Stimulated activated CD8-positive, alpha-beta memory T cell treated with anti-CD3 and anti-CD28 coated beads, Interleukin-2, amount 100 ng/mL, for 48 hours (primary cell): ENCODE measurements around the gene QRFP.

Experiments
- DNase-seq, 2 donors: peaks; one replicate each; pipeline ENCODE4 v3.0.0-alpha.2; 2020; ENCODE audit warnings: low read depth in 2 of 2

The QRFP gene, protein sequence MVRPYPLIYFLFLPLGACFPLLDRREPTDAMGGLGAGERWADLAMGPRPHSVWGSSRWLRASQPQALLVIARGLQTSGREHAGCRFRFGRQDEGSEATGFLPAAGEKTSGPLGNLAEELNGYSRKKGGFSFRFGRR

DNA sequence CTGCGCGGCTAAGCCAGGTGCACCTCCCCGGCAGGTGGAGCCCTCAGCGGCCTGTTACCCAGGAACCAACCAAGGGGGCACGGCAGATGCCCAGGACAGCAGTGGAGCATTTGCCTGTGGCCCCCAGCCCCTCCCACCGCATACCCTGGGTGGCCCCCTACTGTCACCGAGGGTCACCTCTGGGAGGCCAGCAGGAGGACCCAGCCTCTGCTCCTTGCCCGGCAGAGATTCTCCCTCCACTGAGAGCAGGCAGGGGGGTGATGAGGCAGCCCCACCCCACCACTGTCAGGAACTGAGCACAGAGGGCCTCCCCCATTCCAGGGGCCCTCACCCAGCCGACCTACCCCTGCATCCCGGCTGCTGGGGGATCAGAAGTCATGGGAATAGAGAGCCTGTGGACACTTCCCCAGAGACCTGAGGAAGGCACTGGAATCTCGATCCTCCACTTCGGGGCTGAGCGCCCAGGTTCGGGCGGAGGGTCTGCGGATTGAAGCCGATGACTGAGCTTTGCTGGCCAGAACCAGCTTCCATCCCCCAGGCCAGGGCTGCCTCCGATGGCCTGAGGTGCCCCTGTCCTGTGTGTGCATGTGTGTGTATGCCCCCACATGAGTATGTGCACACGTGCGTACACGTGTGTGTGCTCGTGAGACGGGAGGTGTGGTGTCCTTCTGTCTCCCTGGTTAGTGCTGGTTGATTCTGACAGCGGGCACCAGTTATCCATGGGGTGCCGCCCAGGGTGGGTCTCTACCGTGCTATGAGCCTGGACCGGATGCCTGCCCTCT, at the start of gene QRFP:
Gene QRFP (minus strand): TSS at position 580 of the 782 bp plus-strand sequence. CDS start 2,974 bp downstream, outside the sequence.
- no peak for DNase-seq

DNA sequence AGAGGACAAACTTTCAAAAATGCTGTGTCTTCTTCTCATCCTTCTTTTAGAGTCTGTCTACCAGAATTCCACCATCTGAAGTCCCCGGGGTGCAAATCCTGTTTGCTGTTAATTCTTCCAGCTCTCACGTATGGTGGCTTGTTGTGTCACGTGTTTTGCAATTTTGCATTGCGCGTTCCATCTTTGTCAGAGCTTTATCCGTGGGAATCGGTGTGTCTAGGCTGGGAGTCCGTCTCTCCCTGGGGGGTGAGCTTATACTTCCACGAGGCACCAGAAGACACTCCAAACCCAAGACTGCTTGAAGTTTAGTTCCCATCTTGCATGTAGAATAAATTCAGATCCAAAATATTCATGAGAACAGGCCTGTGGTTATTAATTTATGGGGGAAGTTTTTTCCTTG, 48.6 kb upstream of the QRFP start:
- DNase-seq = no peak

DNA sequence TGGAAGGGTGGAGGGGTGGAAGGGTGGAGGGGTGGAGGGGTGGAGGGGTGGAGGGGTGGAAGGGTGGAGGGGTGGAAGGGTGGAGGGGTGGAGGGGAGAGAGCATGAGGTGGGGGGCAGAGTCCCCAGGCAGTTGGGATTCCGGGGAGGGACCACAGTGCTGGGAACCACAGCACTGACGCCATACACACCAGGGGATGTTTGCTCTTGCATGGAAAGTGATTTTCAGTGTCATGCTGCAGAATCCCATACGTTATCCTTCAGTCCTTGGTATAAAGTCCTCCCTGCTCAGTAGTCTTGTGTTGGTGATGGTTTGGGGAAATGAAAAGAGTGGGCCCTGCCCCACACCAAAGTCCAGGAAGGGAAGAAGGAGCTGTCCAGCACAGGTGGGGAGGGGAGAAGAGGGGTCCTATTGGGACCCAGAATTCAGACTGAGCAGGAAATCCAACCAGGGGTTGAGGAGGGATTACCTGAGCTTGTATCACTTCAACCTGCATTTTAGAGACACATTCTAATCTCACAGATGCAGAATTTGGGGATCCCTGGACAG, 48.0 kb upstream of the QRFP start:
- DNase-seq = no peak

DNA sequence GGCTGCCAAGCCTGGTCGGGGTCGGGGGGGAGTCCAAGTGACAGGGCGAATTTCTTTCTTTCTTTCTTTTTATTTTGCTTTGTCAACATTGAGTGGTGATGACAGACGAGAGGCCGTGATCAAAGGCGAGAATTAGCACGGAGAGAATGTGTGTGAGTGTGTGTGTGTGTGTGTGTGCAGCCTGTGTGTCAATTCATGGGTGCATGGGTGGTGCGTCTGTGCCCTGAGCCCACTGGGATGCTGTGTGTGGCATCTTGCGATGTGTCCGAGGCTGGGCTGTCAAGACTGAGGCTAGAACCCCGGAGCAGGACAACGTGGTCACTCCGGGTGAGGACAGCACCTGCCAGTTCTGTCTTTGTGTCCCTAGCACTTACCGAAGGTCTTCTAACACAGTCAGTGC, 47.2 kb upstream of the QRFP start:
- no peak for DNase-seq

DNA sequence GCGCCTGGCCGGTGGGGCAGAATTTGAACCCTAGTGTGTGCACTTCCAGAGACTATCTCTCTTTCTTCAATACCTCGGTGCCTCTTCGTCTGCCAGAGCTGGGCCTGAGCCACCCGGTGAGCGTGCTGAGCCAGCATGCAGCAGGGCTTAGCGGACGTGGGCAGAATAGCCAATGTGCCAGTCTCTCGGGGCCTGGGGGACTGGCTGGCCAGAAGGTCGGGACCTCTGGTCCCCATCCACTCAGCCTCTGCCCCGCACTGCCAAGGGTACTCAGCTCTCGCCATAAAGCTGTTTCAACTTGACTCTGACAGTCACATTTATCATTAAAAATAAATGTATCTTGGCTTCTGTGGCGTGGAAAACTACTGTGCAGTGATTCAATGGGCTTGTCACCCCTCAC, 46.6 kb upstream of the QRFP start:
- no peak for DNase-seq

DNA sequence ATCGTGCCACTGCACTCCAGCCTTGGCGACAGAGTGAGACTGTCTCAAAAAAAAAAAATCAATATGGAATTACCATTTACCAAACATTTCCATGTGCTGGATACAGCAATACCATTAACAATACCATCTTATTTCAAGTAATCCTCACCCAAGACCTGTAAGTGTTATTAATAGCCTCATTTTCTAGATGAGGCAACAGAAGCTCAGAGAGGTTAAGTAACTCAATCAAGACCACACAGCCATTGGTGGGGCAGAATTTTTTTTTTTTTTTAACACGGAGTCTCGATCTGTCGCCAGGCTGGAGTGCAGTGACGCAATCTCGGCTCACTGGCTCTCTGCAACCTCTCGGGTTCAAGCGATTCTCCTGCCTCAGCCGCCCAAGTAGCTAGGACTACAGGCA, 46.1 kb upstream of the QRFP start:
- no peak for DNase-seq

DNA sequence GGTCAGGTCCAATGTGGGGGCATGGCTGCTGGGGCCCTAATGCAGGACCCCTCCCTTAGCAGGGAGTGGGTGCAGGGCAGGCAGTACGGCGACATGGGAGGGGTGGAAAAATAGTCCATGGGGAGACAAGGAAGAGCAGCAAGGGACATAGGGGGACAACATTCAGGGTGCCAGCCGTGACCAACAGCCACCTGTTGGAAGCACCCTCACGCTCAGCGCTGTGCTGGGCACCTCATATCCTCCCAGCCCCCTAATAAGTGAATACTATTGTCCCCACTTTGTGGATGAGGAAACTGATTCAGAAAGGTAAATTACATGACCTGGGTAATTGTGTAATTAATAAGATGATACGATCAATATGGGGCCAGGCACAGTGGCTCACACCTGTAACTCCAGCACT, 45.5 kb upstream of the QRFP start:
- no peak for DNase-seq

DNA sequence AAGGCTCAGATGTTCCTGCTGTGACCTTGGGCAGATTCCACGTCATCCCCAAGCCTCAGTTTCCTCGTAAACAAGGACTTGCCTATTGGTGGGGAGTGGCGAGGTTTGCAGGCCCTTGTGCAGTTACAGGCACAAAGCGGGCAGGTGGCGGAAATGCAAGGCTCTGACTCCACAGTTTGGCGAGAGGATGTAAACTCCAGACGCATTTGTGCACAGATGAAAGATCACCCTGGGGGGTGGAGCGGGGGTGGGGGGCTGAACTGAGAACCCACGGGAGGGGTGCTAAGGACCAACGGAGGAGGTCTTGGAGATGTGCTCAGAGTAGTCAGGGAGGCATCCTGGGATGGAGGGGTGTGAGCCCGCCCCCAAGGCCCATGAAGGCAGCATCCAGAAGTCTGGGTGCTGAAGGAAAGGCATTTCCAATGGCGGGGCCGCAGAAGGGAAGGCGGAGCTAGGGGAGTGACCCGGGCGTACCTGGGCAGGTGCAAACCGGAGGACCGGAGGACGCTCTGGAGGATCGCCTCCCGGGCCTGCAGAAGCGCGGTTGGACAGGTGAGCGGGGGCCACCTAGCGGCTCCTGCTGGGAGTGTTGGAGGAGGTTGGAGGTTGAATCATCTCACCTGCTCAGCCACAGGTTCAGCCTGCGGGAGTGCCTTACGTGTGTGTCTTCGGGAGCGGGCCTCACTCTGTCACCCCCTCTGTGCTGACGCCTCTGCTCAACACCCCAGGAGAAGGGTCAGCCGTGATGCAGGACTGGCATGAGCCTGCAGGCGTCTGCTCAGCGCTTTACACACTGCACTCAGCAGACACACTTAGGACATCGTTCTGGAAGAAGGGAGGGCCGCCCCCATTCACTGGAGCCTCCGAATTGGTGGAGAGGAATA, 44.3 kb upstream of the QRFP start:
- peak; percentile 58 to 70 for DNase-seq

DNA sequence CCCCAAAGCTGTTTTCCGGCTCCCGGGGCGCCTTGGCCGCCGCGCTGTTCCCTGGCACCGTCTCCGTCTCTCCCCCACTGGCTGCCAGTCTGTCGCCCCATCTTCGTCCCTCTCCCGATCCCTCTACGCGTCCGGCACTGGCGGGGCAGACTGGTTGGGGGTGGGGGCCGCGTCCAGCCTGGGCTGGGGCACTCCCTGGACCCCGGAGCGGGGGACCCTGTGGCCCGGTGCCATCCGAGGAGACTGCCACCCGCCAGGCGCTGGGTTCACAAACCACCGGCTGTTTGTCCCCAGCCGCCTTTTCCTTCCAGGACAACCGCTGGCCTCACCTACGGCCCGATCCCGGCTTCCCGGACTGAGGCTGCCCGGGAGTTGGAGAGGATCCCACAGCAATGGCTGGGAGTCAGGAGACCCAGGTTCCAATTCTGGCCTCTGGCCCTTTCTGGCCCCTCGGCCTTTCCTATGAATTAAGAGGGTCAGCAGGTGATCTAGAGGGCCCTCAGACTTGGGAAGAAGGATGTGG, 43.5 kb upstream of the QRFP start:
- DNase-seq = no peak

DNA sequence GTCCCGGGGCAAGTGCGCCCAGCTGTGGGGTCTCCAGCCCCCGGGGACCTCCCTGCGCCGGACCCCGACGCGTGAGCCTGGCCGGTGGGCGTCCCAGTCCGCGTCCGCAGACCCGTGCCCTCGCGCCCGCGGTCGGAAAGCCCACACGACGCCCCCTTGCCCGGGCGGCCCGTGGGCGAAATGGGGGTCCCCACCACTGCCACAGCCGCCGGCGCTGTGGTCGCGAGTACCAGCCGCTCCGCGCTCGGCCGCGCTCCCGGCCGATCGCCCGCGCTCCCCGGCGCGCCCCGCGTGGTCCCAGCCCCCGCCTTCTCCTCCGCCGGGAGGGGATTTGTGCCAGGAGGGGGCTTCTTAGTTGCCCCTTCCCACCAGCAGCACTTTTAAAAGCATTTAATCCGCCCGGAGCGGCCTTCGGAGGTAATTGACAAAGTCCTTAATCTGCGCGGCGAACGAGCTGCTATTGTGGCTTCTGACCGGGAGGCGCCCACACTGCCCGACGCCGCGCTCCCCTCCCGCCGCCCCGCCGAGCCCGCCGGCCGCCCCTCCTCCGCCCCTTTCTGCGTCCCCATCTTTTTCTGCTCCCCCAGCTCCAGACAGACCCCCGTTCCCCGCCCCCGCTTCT, 42.9 kb upstream of the QRFP start:
- no peak for DNase-seq

DNA sequence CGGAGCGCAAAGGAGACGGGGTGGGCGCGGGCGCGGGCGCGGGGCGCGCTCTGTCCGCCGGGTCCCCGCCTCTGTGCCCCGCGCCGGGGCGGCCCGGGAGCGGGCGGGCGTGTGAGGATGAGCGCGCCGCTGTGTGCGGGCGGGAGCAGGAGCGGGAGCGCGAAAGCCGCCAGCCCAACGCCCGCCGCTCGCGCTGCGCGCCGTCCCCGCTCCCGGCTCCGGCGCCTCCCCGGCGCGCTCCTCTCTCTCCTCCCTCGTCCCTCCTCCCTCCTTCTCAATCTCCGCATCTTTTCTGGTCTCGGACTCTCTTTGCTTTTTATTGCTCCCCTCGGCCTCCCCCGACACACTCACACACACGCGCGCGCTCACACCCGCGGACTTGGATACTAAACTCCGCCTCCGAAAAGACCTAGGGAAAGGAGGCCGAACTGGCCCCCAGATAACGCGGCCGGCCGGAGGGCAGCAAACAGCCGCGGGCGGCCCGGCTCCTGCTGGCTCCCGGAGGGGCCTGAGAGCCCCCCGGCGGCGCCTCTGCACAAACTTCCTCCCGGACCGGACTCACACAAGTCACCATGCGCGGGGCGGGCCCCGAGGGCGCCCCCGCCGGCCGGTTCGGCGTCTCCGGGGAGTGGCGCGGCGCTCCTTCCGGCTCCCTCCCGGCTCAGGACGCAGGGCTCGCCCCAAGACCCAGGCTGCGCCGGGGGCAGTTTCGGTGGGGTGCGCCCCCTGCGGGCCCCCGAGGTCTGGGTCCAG, 42.2 kb upstream of the QRFP start, which contains the start of gene FIBCD1:
Gene FIBCD1 (minus strand): TSS at position 596 of the 753 bp plus-strand sequence. CDS start 640 bp downstream, outside the sequence.
- DNase-seq = peak; percentile 13 to 30

DNA sequence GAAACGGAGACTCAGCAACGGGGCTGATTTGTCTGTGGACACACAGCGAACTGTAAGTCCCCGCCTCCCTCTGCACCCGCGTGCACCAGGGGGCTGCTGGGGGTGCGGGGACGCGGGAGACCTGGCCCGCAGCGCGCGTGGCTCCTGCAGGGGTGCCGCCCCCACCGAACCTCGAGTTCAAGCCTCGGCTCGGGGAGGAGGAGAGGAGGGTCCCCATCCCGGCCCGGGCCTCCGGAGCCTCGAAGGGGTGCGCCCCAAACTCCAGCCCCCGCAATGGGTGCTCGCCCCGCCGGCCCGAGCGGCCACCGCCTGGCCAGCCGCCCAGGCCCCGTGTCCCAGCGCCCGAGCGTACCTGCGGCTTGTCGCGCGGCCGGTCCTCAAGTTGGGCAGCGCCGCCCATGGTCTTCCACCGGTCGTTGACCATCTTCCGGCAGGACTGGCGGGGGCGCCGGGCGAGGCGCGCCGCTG, 41.6 kb upstream of the QRFP start:
- DNase-seq = no peak

DNA sequence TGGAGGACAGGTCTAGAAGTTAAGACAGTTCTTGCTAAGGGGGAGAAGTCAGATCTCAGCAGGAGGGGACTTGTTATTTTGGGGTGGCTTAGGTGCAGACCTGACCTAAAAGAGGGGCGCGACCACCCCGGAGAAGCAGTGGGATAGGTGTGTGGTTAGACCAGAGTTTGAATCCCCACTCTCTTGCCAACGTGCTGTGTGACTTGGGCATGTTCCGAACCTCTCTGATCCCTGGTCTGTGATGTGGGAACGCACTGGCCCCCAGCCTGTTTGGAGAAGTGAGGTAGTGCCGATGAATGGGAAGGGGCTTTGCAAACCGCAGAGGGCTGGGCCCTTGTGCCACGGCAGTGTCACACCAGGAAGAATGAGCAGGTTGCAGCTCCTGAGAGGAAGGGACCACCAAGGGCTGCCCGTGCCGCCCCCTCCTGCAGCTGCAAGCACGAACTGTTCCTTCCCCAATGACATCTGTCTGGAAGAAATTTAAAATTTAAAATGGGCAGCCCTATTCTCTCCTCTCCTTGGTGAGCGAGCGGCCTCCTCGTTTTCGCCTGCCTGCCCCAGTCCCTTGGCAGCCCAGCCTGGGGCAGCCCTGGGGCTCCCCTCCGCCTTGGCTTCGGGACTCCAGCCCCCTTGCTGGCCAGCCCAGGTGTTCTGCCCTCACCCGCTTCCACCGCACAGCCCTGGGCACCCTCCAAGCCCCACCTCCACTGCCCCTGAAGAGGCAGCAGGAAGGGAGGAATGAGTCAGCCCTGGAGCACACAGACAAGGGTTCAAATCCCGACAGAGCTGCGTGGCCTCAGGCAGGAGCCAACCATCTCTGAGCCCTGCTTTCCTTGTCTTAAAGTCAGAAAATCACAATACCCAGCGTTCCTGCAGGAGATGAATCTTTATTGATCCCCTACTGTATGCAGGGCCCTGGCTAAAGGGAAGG, 40.8 kb upstream of the QRFP start:
- no peak for DNase-seq

DNA sequence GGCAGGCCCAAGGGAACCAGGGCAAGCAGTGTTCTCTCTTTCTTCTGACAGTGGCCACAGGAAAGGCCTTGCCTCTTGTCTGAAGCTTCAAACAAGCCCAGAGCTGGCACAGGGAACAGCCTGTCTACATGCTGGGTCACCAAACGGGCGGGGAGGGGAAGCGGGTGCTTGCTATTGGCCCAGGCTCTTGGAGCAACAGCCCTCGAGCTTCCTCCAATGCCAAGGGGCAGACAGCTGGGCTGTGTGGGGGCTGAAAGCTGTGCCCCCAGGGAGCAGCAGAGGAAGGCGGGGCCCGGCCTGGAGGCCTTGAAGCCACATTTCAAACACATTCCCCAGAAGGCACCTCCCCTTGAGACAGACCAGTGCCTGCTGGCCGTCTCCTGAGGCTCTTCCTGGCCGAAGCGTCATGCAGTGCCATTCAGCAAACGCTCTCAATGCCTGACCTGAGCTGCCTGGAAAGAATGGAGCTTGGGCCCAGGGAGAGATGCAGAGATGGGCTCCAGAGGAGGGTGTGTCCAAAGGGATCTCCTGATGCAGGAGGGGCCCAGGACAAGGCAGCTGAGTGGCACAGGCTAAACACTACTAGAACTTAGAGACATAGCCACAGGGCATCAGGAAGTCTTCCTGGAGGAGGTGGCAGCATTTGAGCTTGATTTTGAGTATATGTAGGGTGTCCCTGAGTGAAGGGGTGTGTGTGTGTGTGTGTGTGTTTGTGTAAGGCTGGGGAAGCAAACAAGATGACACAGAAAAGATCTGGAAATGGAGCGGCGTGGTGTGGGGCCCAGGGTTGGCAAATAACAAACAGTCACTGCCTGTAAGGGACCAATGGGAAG, 39.9 kb upstream of the QRFP start:
- no peak for DNase-seq

DNA sequence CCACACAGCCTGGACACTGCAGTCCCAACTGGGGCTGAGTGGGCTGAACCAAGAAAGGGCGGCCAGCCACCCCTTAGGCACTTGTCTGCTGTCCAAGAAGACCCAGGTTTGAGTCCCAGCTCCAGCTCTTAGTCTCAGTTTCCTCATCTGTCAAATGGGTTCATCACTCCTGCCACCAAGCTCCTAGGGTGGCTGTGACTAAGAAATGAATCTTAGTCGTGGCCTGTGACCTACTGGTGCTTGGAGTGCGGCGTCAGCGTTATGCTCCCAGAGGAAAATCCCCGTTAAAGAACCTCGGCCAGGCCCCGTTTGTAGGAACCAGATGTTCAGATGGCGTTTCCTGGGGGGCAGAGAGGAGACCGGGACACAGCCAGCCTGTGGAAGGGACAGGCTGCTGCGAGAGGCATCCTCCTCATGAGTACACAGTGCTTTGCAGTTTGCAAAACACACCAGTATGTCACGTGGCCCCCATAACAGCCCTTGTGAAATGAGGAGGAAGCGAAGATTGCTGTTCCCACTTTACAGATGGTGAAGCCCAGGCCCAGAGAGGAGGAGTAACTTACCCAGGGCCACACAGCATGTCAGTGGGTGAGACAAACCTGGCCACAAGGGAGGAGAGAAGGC, 39.1 kb upstream of the QRFP start:
- no peak for DNase-seq

DNA sequence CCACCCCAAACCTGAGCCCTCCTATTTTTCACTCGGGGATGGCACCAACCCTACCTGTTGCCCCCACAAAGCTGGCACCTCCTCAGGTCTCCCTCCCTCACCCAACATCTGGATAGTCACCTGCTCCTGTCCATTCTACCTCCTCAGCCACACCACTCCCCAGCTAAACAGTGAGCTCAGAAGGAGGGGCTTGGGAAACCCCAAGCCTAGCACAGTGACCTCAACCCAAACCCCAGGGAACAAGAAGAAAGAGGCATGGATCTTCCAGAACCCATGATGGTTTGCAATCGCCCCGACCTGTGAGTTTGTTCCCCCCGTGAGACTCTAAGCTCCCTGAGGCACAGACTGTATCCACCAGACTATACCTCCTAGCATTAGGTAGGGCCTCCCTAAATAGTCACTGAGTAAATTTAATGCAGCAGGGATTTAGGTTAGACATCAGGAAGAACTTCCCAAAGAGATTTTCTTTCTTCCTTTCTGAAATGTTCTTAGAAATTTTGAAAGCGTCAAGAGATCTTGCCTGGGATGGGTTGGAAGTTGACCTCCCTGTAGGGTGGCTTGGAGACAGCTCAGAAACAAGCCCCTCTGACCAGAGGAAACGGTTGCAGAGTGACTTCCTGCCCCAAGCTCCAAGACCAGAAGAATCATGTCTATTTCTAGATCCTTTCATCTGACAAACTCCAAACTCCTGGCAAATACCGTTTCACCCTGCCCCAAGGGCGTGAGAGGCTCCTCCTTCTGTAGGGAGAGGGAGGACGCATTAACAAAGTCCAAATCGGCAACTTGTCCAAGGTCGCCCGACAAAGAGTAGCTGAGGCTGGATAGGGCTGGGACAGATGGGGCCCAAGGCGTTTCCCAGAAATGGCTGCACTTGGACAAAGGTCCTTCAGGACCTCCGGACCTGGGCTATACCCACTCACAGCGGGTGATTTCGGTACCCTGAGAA, 38.4 kb upstream of the QRFP start:
- DNase-seq = no peak

DNA sequence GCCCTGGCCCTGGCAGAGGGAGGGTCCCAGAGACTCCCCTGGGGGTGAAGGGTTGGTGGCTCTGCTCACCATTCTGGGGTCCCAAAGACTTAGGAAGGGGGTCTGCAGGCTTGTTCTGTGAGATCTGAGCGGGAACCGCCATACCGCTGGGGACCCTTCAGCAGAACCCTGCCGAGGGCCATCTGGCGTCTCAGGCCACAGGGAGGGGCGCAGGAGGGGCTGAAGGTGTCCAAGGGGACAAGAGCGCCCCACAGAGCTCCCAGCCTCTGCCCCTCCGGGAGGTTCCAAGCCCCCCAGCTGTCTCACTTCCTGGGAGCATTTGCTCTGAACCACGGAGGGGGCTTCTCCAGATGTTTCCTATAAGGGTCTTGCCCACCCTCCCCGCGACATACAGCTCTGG, 37.6 kb upstream of the QRFP start:
- DNase-seq = no peak
